ENCODE results near the gene RIN3.

GRCh38 chr14:92472860-92473259 lies 40.7 kb upstream of the RIN3 start:
- TF ChIP-seq CTCF (IDR thresholded peaks at IDR 0.05; ENCODE audit: low read depth, low read length) (no peak), POLR2A (IDR thresholded peaks at IDR 0.05; ENCODE audit: extremely low read depth, insufficient read length) (no peak), MYC (IDR thresholded peaks at IDR 0.05; ENCODE audit: low read depth, low read length) (0 out of 2 replicates have a peak, but pooled peaks have one; percentile 13), MAX (IDR thresholded peaks at IDR 0.05; ENCODE audit: low read depth, low read length) (peak; percentile 58; the same call in 1 of the 2 replicates)

Data from NB4 (cell line).